Thoracic aorta (tissue), 2 donors: ENCODE results near the gene ABHD2. TPM values are rescaled to one million over a fixed set of nuclear protein-coding genes. Genes with fewer than 3 reads are reported as not detected.
"Not testable (repeated sequence)": the region's sequence is repeated elsewhere in the genome, so short reads cannot be mapped to it uniquely, and the experiment has no call there.

Source experiments
- ATAC-seq: fragments of 150-250 bp; one replicate; pipeline ENCODE4 v1.8.0; 2017; ENCODE audit warnings: low read depth; ENCODE audit not compliant: insufficient number of reproducible peaks, low FRiP score
- DNase-seq: peaks from one replicate; pipeline ENCODE4 v3.0.0-alpha.2; 2020; ENCODE audit warnings: low spot score
- H3K27ac ChIP-seq, 2 donors: fragments of 200-600 bp; sonication (generic); 1 replicate in 1 of 2; 2 replicates in 1 of 2; pipeline ENCODE4 v1.5.1; 2016; ENCODE audit warnings: mild to moderate bottlenecking in 2 of 2, moderate library complexity in 2 of 2
- H3K27me3 ChIP-seq: fragments of 200-600 bp; sonication (generic); replicated peaks from 2 replicates; pipeline ENCODE4 v1.6.0; 2016; ENCODE audit warnings: mild to moderate bottlenecking; ENCODE audit not compliant: insufficient read depth
- H3K36me3 ChIP-seq: fragments of 200-600 bp; sonication (generic); one replicate; pipeline ENCODE4 v1.5.1; 2016
- H3K4me1 ChIP-seq, 2 donors: fragments of 200-600 bp; sonication (generic); 1 replicate in 1 of 2; 2 replicates in 1 of 2; pipeline versions ENCODE4 v1.5.1 to v1.6.0; 2016; ENCODE audit warnings: low read depth in 2 of 2, mild to moderate bottlenecking in 1 of 2; ENCODE audit not compliant: control insufficient read depth in 1 of 2
- H3K4me3 ChIP-seq: fragments of 200-600 bp; sonication (generic); 2 replicates; pipeline ENCODE4 v1.5.1; 2016; ENCODE audit warnings: mild to moderate bottlenecking
- H3K9me3 ChIP-seq: fragments of 200-600 bp; sonication (generic); 2 replicates; pipeline ENCODE4 v1.5.1; 2016
- total RNA-seq, 2 donors: library from RNA; depleted of rRNA; stranded (reverse); fragments of >200 nt; gene quantifications; one replicate each; pipeline versions ENCODE4 v1.1.0 to v1.2.3, GENCODE V29; 2016
- TF ChIP-seq, protein P1 (sequence below): fragments of 200-600 bp; sonication (generic); IDR thresholded peaks from one replicate; pipeline ENCODE4 v1.5.1; 2019; ENCODE audit warnings: antibody characterized with exemption

Gene ABHD2
- total RNA-seq, 2 donors from 2014 or later, result 177 to 283 TPM

DNA sequence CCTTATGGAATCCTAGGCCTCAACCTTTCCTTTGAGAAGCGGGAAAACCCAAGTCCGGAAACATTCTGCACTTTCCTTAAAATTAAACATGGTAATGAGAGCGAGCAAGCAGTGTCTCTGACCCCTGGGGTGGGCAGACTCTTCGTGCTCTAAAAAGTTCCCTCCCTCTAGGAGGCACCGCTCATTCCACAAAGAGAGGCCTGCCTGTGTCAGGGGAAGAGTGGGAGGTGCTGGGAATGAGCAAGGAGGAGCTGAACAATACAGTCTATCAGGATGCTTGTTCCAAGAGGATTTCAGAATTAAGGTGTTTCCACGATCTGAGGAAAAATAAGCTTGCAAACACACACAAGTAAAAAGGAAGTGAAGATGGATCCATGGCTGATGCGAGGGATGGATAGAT is 139.2 kb downstream of the ABHD2 start:
- TF ChIP-seq, protein P1, sequence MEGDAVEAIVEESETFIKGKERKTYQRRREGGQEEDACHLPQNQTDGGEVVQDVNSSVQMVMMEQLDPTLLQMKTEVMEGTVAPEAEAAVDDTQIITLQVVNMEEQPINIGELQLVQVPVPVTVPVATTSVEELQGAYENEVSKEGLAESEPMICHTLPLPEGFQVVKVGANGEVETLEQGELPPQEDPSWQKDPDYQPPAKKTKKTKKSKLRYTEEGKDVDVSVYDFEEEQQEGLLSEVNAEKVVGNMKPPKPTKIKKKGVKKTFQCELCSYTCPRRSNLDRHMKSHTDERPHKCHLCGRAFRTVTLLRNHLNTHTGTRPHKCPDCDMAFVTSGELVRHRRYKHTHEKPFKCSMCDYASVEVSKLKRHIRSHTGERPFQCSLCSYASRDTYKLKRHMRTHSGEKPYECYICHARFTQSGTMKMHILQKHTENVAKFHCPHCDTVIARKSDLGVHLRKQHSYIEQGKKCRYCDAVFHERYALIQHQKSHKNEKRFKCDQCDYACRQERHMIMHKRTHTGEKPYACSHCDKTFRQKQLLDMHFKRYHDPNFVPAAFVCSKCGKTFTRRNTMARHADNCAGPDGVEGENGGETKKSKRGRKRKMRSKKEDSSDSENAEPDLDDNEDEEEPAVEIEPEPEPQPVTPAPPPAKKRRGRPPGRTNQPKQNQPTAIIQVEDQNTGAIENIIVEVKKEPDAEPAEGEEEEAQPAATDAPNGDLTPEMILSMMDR, result no peak
- H3K4me1 ChIP-seq, result no peaks in the 10 kb centered on the region
- no peak overlapping the region for H3K27ac ChIP-seq
- H3K9me3 ChIP-seq, result no peaks in the 10 kb centered on the region
- DNase-seq (no peak), ATAC-seq (no peak)
- no peaks in the 10 kb centered on the region for H3K27me3 ChIP-seq
- H3K36me3 ChIP-seq, result no peaks in the 10 kb centered on the region
- H3K4me3 ChIP-seq, result no peak overlapping the region

DNA sequence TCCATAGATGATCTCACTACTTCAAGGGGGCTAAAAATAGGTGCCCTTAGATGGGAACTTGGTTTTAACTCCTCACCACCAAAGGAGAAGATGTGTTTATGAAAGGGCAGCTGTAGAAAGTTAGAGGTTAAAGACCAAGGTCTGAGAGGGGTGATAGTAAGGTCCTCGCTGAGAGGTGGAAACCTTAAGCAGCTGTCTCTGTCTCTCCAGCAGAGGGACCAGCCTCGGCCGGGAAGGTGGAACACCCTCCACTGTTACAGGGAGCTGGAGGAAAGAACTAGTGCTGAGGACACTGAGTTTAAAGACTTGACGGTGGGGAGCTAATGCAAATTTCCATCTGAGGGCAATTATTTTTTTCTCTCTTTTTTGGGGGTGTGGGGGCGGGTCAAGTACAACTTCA is 142.0 kb downstream of the ABHD2 start:
- DNase-seq (no peak), ATAC-seq (no peak)
- Histone ChIP-seq H3K4me3 (no peak overlapping the region), H3K4me1 (no peaks in the 10 kb centered on the region), H3K36me3 (no peaks in the 10 kb centered on the region), H3K27me3 (no peaks in the 10 kb centered on the region), H3K9me3 (no peaks in the 10 kb centered on the region), H3K27ac (no peak overlapping the region)
- TF ChIP-seq, protein P1, result no peak

DNA sequence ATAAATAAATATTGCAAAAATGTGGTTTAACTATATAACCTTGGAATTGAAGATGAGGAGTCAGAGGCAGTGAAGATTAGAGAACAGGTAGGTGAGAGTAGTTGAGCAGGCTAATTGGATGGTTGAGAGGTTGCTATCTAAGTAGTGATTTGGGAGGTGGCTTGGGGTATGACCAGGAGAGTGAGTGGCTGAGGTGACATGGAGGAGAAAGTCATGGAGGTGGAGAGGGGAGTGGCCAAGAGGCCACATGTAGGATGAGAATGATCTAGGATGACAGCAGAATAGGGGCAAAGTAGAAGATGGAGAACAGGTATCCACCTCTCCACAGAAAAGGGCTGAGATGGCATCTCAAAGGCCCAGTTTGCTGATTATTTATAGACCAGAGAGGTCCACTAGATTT is 143.6 kb downstream of the ABHD2 start:
- no peak for ATAC-seq
- DNase-seq, result no peak
- TF ChIP-seq, protein P1, result no peak
- Histone ChIP-seq H3K4me3 (no peak overlapping the region), H3K27ac (no peak overlapping the region), H3K27me3 (no peaks in the 10 kb centered on the region), H3K9me3 (no peaks in the 10 kb centered on the region), H3K36me3 (no peaks in the 10 kb centered on the region), H3K4me1 (no peaks in the 10 kb centered on the region)

DNA sequence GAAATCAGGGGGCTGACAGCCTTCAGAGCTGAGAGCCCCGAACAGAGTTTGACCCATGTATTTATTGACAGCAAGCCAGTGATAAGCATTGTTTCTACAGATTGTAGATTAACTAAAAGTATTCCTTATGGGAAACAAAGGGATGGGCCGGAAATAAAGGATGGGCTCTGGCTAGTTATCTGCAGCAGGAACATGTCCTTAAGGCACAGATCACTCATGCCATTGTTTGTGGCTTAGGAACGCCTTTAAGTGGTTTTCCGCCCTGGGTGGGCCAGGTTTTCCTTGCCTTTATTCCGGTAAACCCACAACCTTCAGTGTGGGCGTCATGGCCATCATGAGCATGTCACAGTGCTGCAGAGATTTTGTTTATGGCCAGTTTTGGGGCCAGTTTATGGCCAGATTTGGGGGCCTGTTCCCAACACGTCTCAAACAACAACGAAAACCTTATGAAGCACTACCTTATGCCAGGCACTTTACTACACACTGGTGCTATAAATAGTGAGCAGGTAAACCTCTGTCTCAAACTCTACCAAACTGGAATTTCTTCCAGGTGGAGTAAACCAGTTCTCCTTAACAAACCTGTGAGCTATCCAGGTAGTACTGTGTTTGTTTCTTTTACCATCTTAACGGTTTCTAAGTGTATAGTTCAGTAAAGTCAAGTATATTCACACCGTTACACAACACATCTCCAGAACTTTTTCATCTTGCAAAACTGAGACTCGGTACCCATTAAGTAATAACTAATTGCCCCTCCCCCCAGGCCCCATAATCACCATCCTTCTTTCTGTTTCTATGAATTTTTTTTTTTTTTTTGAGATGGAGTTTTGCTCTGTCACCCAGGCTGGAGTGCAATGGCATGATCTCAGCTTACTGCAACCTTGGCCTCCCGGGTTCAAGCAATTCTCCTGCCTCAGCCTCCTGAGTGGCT is 151.9 kb downstream of the ABHD2 start:
- not testable (repeated sequence) for H3K4me3 ChIP-seq, H3K9me3 ChIP-seq, DNase-seq, H3K27me3 ChIP-seq, H3K27ac ChIP-seq, H3K36me3 ChIP-seq, ATAC-seq
- peaks cover 6 to 16% of the 10 kb centered on the region in 2 donors for H3K4me1 ChIP-seq

GRCh38 chr15:89243046-89243690 is 154.9 kb downstream of the ABHD2 start:
- H3K9me3 ChIP-seq, result no peaks in the 10 kb centered on the region
- peak overlapping the region; percentile 93 for H3K4me3 ChIP-seq
- TF ChIP-seq, protein P1, result no peak
- peak overlapping the region in 1 of 2 donors; percentile 52 for H3K27ac ChIP-seq
- no peaks in the 10 kb centered on the region for H3K27me3 ChIP-seq
- no peaks in the 10 kb centered on the region for H3K36me3 ChIP-seq
- ATAC-seq (peak; percentile 44), DNase-seq (no peak)
- H3K4me1 ChIP-seq, result peaks cover 6 to 16% of the 10 kb centered on the region in 2 donors
